Measurements from ENCODE around the gene ROGDI.

The ROGDI gene

GRCh38 chr16:4767872-4768548 is 34.4 kb downstream of the ROGDI start:
- DNase-seq (ENCODE audit: low read depth in 2 of 2) = no peak

- DNase-seq (ENCODE audit: low read depth in 2 of 2) = peak; percentile 95 to 99
Observed at GRCh38 chr16:4766875-4767628, 35.4 kb downstream of the ROGDI start, which contains the start of gene ZNF500. Gene ZNF500 (minus strand): TSS chr16:4767162. CDS start chr16:4765978, 1,184 bp downstream.

GRCh38 chr16:4765511-4766474 is 36.6 kb downstream of the ROGDI start:
- no peak for DNase-seq (ENCODE audit: low read depth in 2 of 2)

DNA sequence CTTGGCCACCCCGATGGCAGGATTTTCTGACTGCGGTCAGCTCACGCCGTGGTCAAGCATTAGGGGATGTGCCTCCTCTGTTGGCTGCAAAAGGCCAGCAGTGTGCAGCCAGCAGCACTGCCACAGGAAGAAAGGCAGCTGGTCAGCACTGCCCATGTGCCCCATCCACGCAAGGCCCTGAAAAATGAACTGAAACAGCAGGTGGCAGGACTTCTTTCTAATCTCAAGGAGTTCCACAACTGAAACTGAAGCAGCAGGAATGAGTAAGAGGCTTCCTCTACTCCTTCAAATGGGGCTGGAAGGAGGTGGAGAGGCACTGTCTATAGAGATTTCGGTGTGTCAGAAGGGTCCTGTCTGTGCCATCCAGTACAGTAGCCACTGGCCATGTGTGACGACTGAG is 38.6 kb downstream of the ROGDI start:
- DNase-seq (ENCODE audit: low read depth in 2 of 2) = no peak

GRCh38 chr16:4762205-4762604 is 40.2 kb downstream of the ROGDI start:
- DNase-seq (ENCODE audit: low read depth in 2 of 2) = no peak

DNA sequence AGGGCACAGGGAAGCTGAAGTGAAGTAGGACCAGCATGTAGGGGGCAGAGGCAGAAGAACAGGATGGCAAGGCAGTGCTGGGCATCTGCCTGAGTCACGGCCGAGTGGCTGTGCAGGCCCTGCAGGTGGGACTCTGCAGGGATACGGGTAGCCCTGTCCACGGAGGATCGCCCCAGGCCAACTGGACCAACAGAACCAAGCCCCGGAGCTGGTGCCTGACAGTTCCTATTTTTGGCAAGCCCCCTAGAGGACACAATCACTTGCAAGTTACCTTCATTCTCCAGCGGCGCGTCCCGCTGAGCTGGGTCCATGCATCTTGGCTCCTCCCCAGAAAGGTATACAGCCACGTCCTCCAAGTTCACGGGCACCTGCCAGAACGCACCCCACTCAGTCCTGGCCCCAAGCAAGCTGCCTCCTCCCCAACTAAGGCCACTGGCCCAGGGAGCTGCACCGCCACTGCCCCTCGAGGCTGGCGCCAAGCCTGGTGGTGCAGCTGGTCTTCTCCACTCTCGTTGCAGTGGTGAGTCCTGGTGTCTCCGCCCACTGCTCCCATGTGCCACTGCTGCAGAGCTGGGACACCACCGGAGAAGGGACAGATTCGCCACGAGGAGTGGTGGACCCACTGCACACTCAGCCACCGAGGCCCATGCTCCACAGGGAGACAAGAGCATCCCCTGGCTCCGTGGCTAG is 42.1 kb downstream of the ROGDI start:
- no peak for DNase-seq (ENCODE audit: low read depth in 2 of 2)

DNA sequence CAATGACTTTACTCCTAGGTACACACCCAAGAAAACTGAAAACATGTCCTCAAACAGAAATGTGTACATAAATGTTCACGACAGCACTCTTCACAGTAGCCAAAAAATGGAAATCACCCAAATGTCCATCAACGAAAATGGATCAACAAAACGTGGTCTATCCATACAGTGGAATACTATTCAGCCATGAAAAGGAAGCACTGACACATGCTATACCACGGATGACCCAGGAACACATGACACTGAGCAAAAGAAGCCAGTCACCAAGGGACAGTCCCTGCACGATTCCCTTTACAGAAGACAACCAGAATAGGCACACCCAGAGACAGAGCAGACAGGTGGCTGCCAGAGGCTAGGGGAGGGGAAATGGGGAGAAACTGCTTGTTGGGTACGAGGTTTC is 46.7 kb downstream of the ROGDI start:
- no peak for DNase-seq (ENCODE audit: low read depth in 2 of 2)

GRCh38 chr16:4754865-4755264 is 47.6 kb downstream of the ROGDI start:
- no peak for DNase-seq (ENCODE audit: low read depth in 2 of 2)

DNA sequence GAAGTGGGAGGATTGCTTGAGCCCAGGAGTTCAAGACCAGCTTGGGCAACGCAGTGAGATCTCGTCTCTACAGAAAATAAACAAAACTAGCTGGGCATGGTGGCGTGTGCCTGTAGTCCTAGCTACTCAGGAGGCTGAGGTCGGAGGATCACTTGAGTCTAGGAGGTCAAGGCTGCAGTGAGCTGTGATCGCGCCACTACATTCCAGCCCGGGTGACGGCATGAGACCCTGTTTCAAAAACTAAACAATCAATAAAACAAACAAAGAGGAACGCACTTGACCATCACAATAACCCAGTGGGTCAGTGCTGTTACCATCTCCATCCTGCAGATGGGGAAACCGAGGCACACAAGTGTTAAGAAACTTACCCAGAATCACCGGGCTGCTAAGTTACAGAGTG is 49.2 kb downstream of the ROGDI start:
- DNase-seq (ENCODE audit: low read depth in 2 of 2) = no peak

- no peak for DNase-seq (ENCODE audit: low read depth in 2 of 2)
Observed at GRCh38 chr16:4752351-4753100, 49.9 kb downstream of the ROGDI start.

GRCh38 chr16:4750896-4751295 is 51.5 kb downstream of the ROGDI start:
- DNase-seq (ENCODE audit: low read depth in 2 of 2) = no peak

GRCh38 chr16:4749700-4750257 is 52.7 kb downstream of the ROGDI start:
- DNase-seq (ENCODE audit: low read depth in 2 of 2) = no peak

- DNase-seq (ENCODE audit: low read depth in 2 of 2) = no peak
Observed at GRCh38 chr16:4748682-4749411, 53.6 kb downstream of the ROGDI start.

DNA sequence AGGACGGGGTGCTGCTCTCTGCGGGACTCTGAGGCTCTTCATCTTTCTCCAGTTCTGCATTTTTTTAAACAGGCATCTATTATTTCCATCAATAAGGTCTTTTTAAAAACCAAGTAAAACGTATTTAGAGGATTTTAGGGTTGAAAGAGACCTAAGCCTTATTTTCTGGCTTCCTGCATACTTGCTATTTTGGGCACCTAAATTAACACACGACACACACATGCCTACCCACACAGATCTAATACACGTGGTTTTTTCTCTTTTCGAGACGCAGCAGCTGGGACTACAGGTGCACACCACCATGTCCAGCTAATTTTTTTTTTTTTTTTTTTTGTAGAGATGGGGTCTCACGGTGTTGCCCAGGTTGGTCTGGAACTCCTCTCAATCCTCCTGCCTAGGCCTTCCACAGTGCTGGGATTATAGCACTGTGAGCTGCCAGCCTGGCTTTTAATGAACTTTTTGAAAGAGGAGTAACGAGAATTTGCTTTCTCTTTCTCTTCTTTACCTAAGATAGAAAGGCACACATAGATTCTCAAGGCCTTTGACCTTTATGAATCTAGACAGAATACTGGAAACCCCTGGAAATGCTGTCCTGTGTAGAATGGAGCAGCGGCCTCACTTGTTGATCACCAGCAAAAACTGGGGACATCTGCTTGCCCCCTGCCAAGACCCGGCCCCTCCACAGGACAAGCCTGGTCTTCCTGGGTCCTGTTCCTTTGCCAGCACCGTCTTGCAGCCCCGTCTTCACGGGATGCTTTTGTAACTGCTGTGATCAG is 54.3 kb downstream of the ROGDI start:
- DNase-seq (ENCODE audit: low read depth in 2 of 2) = no peak

DNA sequence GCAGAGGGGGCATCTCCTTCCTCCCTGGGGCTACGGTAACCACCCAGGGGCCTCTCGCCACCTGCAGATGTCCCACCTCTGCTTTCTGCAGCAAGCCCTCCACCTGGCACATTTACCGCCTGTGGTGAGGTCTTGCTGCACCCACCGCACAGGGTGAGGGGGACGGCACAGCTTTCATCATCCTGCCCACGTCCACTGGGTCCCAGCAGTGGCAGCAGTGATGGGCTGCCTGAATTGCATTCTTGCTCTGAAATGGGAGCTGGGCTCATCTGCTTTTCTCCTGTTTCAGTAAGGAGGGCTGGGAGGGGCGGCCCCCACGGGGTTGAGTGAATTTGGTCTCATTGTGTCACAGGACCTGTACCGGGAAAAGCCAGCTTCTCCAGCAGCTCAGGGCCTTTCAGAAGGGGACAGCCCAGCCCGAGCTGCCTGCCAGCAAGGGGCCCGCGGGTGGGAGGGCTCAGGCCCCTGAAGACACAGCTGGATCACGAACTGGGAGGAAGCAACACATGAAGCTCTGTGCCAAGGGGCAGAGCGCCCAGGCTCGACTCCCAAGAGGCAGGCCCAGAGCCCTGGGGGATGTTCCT is 55.4 kb downstream of the ROGDI start:
- no peak for DNase-seq (ENCODE audit: low read depth in 2 of 2)

Data from stimulated activated CD4-positive, alpha-beta T cell treated with anti-CD3 and anti-CD28 coated beads, Interleukin-1b, Interleukin-23, amount 100 ng/mL, for 4 hours (primary cell).